ENCODE results near the gene SERTAD2. TPM values are rescaled to one million over a fixed set of nuclear protein-coding genes. Genes with fewer than 3 reads are reported as not detected.

SERTAD2 gene
- total RNA-seq, result 21.9 TPM

GRCh38 chr2:64653109-64654062 is at the start of gene SERTAD2:
Gene SERTAD2, minus strand, starts transcription at chr2:64653913. Its CDS starts 17,042 bp downstream, at chr2:64636871.
- ATAC-seq, result peak; percentile 90

GRCh38 chr2:64700133-64700809 is 46.6 kb upstream of the SERTAD2 start:
- peak; percentile 53 for ATAC-seq

GRCh38 chr2:64699712-64700111 is 46.0 kb upstream of the SERTAD2 start:
- ATAC-seq, result no peak

GRCh38 chr2:64698668-64699444 is 45.1 kb upstream of the SERTAD2 start:
- ATAC-seq, result peak; percentile 67

- no peak for ATAC-seq
Observed at GRCh38 chr2:64698177-64698643, 44.5 kb upstream of the SERTAD2 start.

- ATAC-seq, result no peak
Observed at GRCh38 chr2:64697297-64698176, 43.8 kb upstream of the SERTAD2 start.

GRCh38 chr2:64696636-64697035 is 42.9 kb upstream of the SERTAD2 start:
- ATAC-seq, result no peak

GRCh38 chr2:64695721-64696261 is 42.1 kb upstream of the SERTAD2 start:
- ATAC-seq, result no peak

GRCh38 chr2:64692401-64692800 is 38.7 kb upstream of the SERTAD2 start:
- ATAC-seq, result no peak

GRCh38 chr2:64688909-64689308 is 35.2 kb upstream of the SERTAD2 start:
- no peak for ATAC-seq

- ATAC-seq, result no peak
Observed at GRCh38 chr2:64686283-64686956, 32.7 kb upstream of the SERTAD2 start.

- no peak for ATAC-seq
Observed at GRCh38 chr2:64685430-64685829, 31.7 kb upstream of the SERTAD2 start.

GRCh38 chr2:64683771-64684510 is 30.2 kb upstream of the SERTAD2 start:
- ATAC-seq, result no peak

- ATAC-seq, result no peak
Observed at GRCh38 chr2:64681479-64681967, 27.8 kb upstream of the SERTAD2 start.

- no peak for ATAC-seq
Observed at GRCh38 chr2:64679673-64680425, 26.1 kb upstream of the SERTAD2 start.

- ATAC-seq, result no peak
Observed at GRCh38 chr2:64678771-64679590, 25.3 kb upstream of the SERTAD2 start.

GRCh38 chr2:64677530-64677929 is 23.8 kb upstream of the SERTAD2 start:
- no peak for ATAC-seq

GRCh38 chr2:64675860-64676259 is 22.1 kb upstream of the SERTAD2 start:
- peak; percentile 96 for ATAC-seq

Measured in esophagus mucosa (tissue), 1 donor.